Activated effector memory CD4-positive, alpha-beta T cell treated with Interleukin-2 at 50 U/mL for 16 hours (primary cell): Measurements from ENCODE around the gene PAX6.
"Not testable (repeated sequence)": the region's sequence is repeated elsewhere in the genome, so short reads cannot be mapped to it uniquely, and the experiment has no call there.

ENCODE experiments used
- DNase-seq: peaks from one replicate; pipeline ENCODE4 v3.0.0-alpha.2; 2020

PAX6 gene

GRCh38 chr11:31763296-31763695 lies 47.8 kb downstream of the PAX6 start:
- DNase-seq = no peak

- no peak for DNase-seq
These were observed 49.5 kb downstream of the PAX6 start for GRCh38 chr11:31761636-31762035.

DNA sequence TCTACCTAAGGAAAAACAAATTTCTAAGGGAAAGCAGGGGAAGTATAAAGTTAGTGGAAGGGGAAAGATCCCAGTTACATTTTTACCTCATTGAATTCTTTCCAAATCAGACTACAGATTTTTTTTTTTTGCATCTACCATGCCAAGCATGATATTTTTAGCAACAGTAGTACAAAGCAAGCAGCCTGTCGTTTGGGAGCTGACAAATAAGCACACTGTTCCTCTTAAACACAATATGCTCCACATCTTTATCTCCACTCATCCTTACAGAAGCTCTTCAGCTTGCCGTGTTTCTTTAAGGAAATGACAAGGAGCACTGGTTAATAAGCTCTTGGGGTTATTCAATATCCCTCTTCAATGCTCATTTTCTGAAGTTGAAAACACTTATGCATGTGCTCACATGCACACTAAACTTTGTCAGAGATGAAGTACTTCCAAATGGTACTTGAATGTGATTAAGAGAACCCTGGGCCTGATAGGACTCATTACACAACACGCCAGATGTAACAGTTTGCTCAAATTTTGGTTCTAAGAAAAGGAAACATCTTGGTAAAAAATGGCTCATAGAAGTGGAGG lies 53.8 kb downstream of the PAX6 start:
- no peak for DNase-seq

- no peak for DNase-seq
These were observed 63.5 kb downstream of the PAX6 start for GRCh38 chr11:31747581-31747980.

GRCh38 chr11:31740731-31741368 lies 70.3 kb downstream of the PAX6 start:
- not testable (repeated sequence) for DNase-seq

- no peak for DNase-seq
These were observed 71.0 kb downstream of the PAX6 start for GRCh38 chr11:31740131-31740530.
